Breast epithelium (tissue), 4 donors: ENCODE results near the gene TM9SF4. TPM values are rescaled to one million over a fixed set of nuclear protein-coding genes. Genes with fewer than 3 reads are reported as not detected.

Experiments used
- DNase-seq, 2 donors: peaks; one replicate each; pipeline ENCODE4 v3.0.0-alpha.2; 2019; ENCODE audit warnings: low spot score in 2 of 2
- H3K27ac ChIP-seq, 2 donors: fragments of 200-600 bp; sonication (generic) in 1 of 2; one replicate each; pipeline ENCODE4 v1.5.1; 2016 to 2019; ENCODE audit warnings: mild to moderate bottlenecking in 1 of 2
- H3K27me3 ChIP-seq, 2 donors: fragments of 200-600 bp; sonication (generic) in 1 of 2; one replicate each; pipeline versions ENCODE4 v1.5.1 to v1.6.0; 2017 to 2019; ENCODE audit warnings: control low read depth in 1 of 2, mild to moderate bottlenecking in 1 of 2
- H3K36me3 ChIP-seq: fragments of 200-600 bp; one replicate; pipeline ENCODE4 v1.5.1; 2019
- H3K4me1 ChIP-seq, 2 donors: fragments of 200-600 bp; sonication (generic); one replicate each; pipeline ENCODE4 v1.5.1; 2016 to 2019; ENCODE audit warnings: control low read depth in 1 of 2
- H3K4me3 ChIP-seq, 3 donors: fragments of 200-600 bp; sonication (generic); 1 replicate in 2 of 3; 2 replicates in 1 of 3; pipeline ENCODE4 v1.5.1; 2016 to 2019; ENCODE audit warnings: mild to moderate bottlenecking in 3 of 3, moderate library complexity in 2 of 3
- H3K9me3 ChIP-seq, 2 donors: fragments of 200-600 bp; sonication (generic) in 1 of 2; one replicate each; pipeline ENCODE4 v1.5.1; 2016 to 2019; ENCODE audit warnings: control low read depth in 1 of 2
- CTCF ChIP-seq, 3 donors: fragments of 450-650 bp; IDR thresholded peaks; one replicate each; pipeline ENCODE4 v1.5.1; 2016 to 2017; ENCODE audit warnings: antibody characterized with exemption in 3 of 3, mild to moderate bottlenecking in 3 of 3, moderate library complexity in 3 of 3
- POLR2A ChIP-seq: fragments of 450-650 bp; IDR thresholded peaks from one replicate; pipeline ENCODE4 v1.6.1; 2016; ENCODE audit warnings: antibody characterized with exemption, mild to moderate bottlenecking, moderate library complexity
- POLR2AphosphoS5 ChIP-seq, 3 donors: sonication (generic); formaldehyde crosslinking; IDR thresholded peaks; one replicate each; pipeline ENCODE4 v1.6.1; 2017; ENCODE audit warnings: antibody characterized with exemption in 3 of 3
- intact Hi-C: fragments of 100-400 bp; cut with DNase I; formaldehyde crosslinking; loops from one replicate; pipeline ENCODE4 v1.15.1; 2023; ENCODE audit warnings: low total_unique reads
- total RNA-seq, 3 donors: library from RNA; depleted of rRNA; stranded (reverse); fragments of >200 nt; gene quantifications; one replicate each; pipeline ENCODE4 v1.1.0, GENCODE V29; 2016

Gene TM9SF4
- total RNA-seq, result 10 to 100 TPM; 20.2 to 28.5 (median 26.9) TPM

- TF ChIP-seq POLR2AphosphoS5 (IDR thresholded peaks at IDR 0.05), result peak; percentile 92 to 95 (median 92)
- TF ChIP-seq CTCF (IDR thresholded peaks at IDR 0.05), result no peak
- TF ChIP-seq POLR2A, result peak; percentile 46
- Histone ChIP-seq H3K27ac (peak within 1 kb of the TSS; percentile 96 to 98), H3K9me3 (no peaks in the 10 kb centered on the region), H3K36me3 (no peaks in the 10 kb centered on the region), H3K4me1 (peaks cover 0 to 14% of the 10 kb centered on the region in 2 donors), H3K4me3 (peak within 1 kb of the TSS; percentile 83 to 95 (median 93)), H3K27me3 (no peaks in the 10 kb centered on the region)
- intact Hi-C loops, result no loop called here
- peak; percentile 85 to 86 for DNase-seq
Measured at GRCh38 chr20:32109392-32110172, at the start of gene TM9SF4. Gene TM9SF4 (plus strand): TSS chr20:32109714. CDS start chr20:32109741, 27 bp downstream.

GRCh38 chr20:32062776-32063170 lies 46.7 kb upstream of the TM9SF4 start:
- TF ChIP-seq CTCF (IDR thresholded peaks at IDR 0.05), result no peak
- TF ChIP-seq POLR2A, result no peak
- TF ChIP-seq POLR2AphosphoS5 (IDR thresholded peaks at IDR 0.05), result no peak
- peaks cover 0 to 7% of the 10 kb centered on the region in 2 donors for H3K27me3 ChIP-seq
- H3K36me3 ChIP-seq, result no peaks in the 10 kb centered on the region
- no peaks in the 10 kb centered on the region for H3K4me1 ChIP-seq
- H3K4me3 ChIP-seq, result no peak overlapping the region
- peak in 1 of 2 donors; percentile 32 for DNase-seq
- H3K9me3 ChIP-seq, result no peaks in the 10 kb centered on the region
- intact Hi-C loops, result no loop called here
- H3K27ac ChIP-seq, result no peak overlapping the region

GRCh38 chr20:32063695-32064094 lies 45.8 kb upstream of the TM9SF4 start:
- DNase-seq, result no peak
- TF ChIP-seq POLR2AphosphoS5 (IDR thresholded peaks at IDR 0.05) (no peak), POLR2A (no peak)
- Histone ChIP-seq H3K27me3 (peaks cover 0 to 4% of the 10 kb centered on the region in 2 donors), H3K9me3 (no peaks in the 10 kb centered on the region), H3K4me3 (no peak overlapping the region), H3K27ac (no peak overlapping the region), H3K36me3 (no peaks in the 10 kb centered on the region), H3K4me1 (no peaks in the 10 kb centered on the region)
- intact Hi-C loops, result no loop called here

GRCh38 chr20:32064667-32065066 lies 44.8 kb upstream of the TM9SF4 start:
- Histone ChIP-seq H3K4me1 (no peaks in the 10 kb centered on the region), H3K9me3 (no peaks in the 10 kb centered on the region), H3K4me3 (no peak overlapping the region), H3K27me3 (peaks cover 0 to 4% of the 10 kb centered on the region in 2 donors), H3K27ac (no peak overlapping the region), H3K36me3 (no peaks in the 10 kb centered on the region)
- TF ChIP-seq POLR2A, result no peak
- no peak for TF ChIP-seq POLR2AphosphoS5 (IDR thresholded peaks at IDR 0.05)
- TF ChIP-seq CTCF (IDR thresholded peaks at IDR 0.05), result no peak
- intact Hi-C loops, result no loop called here
- no peak for DNase-seq

- TF ChIP-seq POLR2AphosphoS5 (IDR thresholded peaks at IDR 0.05) (no peak), CTCF (IDR thresholded peaks at IDR 0.05) (no peak), POLR2A (no peak)
- intact Hi-C loops, result no loop called here
- Histone ChIP-seq H3K36me3 (no peaks in the 10 kb centered on the region), H3K27me3 (no peaks in the 10 kb centered on the region), H3K4me3 (no peak overlapping the region), H3K27ac (no peak overlapping the region), H3K4me1 (no peaks in the 10 kb centered on the region), H3K9me3 (no peaks in the 10 kb centered on the region)
- no peak for DNase-seq
Measured at GRCh38 chr20:32067234-32067821, 42.2 kb upstream of the TM9SF4 start.
